NCI-H187 treated with DMSO at 0.1 percent for 48 hours (cell line): ENCODE measurements around the gene ZBTB4.

Source experiments
- DNase-seq: peaks from one replicate; lab custom pipeline; 2025; lab: John Stamatoyannopoulos, UW

Gene ZBTB4

DNA sequence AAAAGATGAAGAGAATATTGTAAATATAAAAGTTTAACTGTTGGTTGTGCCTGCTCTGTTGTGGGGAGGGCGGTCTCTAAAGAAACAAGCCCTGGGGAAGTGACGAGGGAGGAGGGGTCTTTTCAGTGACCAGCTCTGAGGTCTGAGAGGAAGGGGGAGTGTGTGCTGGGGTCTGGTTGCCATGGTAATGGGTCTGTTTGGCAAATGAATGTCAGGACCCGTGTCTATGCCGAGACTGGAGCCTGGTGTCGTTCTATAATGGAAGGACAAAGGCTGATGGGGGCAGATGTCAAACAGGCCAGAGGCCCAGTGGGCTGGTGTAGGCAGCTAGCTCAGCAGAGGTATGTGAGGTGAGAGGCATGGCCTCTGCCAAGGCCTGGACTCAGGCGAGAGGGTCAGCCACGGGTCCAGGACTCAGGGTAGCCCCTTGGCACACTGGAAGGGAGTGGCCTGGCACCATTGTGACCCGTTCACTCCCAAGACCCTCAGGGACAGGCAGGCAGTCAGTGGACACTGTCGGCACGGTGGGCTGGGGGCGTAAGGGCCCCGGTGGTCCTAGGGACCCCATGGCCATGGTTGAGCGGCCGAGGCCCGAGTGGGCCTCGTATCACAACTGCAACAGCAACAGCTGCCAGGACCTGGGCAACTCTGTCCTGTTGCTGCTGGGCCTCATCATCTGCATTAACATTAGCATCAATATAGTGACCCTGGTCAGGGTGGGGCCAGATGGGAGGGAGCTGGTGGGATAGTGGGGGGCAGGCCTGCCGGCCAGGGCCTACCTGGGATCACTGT, 59.4 kb downstream of the ZBTB4 start, which contains the start of gene SPEM1:
TSS of gene SPEM1 (plus strand) at position 506 of the 792 bp plus-strand sequence. CDS start at position 567, 61 bp downstream.
- DNase-seq, result no peak

DNA sequence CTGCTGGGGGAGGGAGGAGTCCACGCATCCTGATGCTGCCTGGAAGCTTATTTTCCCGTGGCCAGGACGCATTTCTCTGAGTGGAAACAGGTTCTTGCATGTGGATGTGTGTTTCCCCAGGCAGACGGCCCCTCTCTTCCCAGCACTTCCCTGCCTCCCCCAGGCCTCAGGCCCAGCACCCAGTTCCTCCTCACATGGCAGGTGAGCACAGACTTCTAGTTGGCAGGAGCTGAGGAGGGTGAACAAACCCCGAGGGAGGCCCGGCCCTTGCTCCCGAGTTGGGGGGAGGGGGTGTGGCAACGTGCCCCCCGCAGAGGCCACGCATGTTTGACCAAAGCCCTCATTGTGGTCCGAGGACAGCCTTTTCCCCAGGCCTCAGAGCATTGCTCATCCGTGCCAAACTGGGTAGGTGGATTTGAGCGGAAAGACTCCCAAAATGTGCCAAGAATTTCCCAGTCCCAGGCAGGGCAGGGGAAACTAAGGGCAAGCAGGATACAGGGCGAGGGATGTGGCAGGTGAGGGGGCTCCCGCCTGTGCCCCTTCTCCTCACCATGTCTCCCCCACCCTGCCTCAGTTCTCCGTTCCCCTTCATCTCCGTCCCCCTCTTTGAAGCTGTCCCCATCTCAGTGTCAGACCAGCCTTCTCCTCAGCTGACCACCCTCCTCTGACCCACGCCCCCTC, 60.8 kb downstream of the ZBTB4 start:
- no peak for DNase-seq

DNA sequence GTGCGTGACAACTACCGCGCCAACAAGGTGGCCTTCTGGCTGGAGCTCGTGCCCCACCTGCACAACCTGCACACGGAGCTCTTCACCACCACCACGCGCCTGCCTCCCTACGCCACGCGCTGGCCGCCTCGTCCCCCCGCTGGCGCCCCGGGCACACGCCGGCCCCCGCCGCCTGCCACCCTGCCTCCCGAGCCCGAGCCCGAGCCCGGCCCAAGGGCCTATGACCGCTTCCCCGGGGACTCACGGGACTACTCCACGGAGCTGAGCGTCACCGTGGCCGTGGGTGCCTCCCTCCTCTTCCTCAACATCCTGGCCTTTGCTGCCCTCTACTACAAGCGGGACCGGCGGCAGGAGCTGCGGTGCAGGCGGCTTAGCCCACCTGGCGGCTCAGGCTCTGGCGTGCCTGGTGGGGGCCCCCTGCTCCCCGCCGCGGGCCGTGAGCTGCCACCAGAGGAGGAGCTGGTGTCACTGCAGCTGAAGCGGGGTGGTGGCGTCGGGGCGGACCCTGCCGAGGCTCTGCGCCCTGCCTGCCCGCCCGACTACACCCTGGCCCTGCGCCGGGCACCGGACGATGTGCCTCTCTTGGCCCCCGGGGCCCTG, 62.3 kb downstream of the ZBTB4 start:
- no peak for DNase-seq

DNA sequence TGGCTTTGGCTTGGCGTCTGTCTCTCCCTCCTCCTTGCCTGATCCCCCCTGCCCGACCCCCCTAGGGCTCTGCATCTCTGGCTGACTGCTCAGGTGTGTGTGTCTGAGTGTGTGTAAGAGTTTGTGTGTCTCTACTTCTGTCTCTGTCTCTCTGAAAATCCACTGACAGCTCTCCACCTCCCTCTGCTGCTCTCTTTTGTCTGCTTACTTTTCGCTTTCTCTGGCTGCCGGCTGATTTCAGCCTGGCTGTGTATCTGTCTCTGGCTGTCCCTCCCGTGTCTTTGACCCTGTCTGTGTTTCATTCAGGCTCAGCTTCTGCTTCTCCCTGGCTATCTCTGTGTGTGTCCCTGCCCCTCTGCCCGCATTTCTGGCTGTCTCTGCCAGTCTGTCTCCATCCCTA, 63.1 kb downstream of the ZBTB4 start:
- no peak for DNase-seq

DNA sequence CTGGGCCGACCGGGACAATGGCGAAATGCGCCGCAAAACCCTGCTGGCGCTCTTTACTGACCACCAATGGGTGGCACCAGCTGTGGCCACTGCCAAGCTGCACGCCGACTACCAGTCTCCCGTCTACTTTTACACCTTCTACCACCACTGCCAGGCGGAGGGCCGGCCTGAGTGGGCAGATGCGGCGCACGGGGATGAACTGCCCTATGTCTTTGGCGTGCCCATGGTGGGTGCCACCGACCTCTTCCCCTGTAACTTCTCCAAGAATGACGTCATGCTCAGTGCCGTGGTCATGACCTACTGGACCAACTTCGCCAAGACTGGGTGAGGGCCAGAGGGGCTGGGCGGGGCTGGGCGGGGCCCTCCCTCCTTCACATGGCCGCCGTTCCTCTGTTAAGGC, 63.6 kb downstream of the ZBTB4 start:
- DNase-seq, result no peak

DNA sequence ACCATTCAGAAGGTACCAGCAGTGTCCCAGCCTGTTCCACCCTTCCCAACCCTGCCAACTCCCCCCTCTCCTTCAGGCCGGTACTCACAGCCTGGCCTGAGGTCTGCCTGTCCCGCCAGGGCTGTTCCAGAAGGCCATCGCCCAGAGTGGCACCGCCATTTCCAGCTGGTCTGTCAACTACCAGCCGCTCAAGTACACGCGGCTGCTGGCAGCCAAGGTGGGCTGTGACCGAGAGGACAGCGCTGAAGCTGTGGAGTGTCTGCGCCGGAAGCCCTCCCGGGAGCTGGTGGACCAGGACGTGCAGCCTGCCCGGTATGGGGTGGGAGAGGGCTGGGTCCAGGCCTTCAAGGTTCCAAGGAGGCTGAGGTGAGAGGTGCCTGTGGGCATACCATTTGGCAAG, 64.6 kb downstream of the ZBTB4 start:
- DNase-seq, result no peak

DNA sequence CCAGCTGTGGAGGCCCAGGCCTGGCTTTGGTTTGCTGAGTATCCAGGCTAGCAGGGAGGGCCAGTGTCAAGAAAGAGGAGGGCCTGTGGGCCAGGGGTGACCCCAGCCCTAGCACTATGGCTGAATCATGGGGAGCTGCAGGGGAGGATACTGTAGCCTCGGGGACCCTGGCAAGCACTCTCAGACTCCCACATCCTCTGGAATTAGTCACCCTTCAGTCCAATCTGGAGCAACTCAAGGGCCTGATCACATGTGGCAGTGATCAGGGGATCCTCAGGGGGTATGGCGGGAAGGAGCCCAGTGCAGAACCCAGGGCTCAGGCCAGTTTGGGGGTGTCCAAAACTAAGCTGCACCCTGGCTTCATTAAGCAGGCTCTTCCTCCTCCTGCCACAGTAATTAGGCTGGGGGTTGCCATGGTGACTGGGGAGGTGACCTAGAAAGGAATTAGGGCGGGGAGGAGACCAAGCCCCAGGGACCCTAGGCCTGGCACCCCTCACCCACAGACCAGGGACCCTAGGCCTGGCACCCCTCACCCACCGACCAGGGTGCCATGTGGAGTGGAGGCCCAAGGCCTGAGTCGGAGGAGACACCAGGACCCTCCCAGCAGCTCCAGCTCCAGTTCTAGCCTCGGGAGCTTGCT, 66.0 kb downstream of the ZBTB4 start:
- DNase-seq, result no peak

DNA sequence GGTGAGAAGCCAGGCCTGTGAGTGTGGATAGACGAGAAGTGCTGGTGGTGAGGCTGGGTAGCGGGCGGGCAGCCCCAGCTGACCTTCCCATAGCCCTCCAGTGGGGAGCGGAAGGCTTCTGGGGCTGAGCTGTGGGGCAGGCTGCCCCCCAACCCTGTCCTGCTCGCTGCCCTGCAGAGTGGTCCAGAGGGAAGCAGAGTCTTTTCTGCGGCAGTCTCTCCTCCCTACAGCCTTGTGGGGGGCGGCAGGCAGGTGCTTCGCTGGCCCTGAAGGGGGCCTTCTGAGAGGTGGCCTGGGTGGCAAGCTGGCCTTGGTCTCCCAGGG, 68.0 kb downstream of the ZBTB4 start:
- no peak for DNase-seq

DNA sequence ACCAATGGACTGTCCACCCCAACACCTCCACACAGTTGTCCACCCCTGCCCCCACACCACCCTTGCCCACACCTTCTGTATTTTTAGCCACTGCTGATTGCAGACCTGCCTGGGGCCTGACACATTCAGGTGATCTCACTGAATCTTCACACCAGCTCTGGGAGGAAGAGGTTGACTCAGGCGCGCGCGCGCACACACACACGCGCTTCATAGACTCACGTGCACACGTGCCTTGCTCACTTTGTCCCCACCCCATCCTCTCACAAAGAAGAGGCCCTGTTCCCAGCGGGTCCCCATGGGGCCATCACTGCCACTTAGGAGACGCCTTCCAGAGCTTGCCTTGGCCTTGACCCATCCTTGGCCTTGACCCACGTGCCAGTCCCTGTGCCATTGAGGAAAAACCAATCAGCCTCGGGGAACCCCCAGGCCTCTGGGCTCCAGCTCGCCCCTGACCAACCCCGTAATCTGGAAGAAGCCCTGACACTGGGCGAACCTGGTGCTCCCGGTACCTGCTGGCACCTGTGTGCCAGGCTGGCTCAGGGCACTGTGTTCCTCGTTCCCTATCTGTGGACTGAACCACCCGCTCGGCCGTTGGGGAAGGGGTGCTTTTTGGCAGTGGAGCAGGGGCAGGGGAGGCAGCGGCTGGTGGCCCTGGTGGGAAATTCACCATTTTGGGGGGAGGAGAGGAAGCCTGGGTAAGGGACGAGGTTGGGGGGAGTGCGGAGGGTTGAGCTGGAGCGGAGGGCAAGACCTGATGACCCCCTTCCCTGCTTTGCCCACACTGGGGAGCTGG, 68.6 kb downstream of the ZBTB4 start:
- DNase-seq, result no peak

DNA sequence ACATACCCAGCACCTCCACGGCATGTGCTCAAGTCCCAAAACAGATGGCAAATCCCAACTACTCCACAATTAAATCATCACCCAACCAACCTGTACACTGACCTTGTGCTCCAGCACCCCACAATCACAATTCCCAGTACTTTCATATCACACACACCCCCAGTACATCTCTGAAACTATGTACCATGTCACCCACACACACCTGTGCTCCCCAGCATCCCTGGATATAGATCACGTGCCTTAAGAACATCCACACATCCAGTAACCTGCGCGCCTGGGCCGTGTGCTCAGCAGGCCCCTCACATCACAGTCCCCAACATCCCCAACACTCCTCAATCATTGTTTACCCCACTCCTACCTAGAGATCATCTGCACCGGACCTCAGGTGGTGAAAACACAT, 69.7 kb downstream of the ZBTB4 start:
- no peak for DNase-seq
